ENCODE measurements around the gene HLF.

DNA sequence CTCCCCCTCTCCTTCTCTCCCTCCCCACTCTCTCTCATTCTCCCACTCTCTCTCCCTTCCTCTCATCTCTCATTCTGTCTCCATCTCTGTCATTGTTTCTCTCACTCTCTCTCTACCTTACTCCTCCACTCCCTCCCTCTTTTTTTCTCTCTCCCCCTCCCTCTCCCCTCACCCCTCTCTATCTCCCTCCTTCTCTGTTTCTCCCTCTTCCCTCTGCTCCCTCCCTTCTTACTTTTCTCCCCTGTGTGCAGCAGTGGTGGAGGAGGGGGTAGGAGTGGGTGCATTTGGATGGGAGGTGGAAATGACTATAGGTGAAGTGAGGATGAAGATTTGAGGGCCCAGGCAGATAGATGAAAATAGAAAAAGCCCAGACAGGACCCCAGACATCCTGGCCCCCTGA is 70.9 kb downstream of the HLF start:
- TF ChIP-seq, protein P1, sequence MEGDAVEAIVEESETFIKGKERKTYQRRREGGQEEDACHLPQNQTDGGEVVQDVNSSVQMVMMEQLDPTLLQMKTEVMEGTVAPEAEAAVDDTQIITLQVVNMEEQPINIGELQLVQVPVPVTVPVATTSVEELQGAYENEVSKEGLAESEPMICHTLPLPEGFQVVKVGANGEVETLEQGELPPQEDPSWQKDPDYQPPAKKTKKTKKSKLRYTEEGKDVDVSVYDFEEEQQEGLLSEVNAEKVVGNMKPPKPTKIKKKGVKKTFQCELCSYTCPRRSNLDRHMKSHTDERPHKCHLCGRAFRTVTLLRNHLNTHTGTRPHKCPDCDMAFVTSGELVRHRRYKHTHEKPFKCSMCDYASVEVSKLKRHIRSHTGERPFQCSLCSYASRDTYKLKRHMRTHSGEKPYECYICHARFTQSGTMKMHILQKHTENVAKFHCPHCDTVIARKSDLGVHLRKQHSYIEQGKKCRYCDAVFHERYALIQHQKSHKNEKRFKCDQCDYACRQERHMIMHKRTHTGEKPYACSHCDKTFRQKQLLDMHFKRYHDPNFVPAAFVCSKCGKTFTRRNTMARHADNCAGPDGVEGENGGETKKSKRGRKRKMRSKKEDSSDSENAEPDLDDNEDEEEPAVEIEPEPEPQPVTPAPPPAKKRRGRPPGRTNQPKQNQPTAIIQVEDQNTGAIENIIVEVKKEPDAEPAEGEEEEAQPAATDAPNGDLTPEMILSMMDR (conservative IDR thresholded peaks at IDR 0.05; ENCODE audit: low read depth, low read length) = no peak
- TF ChIP-seq RAD21 (IDR thresholded peaks at IDR 0.05; ENCODE audit: low read length) = no peak
- TF ChIP-seq, protein P2, sequence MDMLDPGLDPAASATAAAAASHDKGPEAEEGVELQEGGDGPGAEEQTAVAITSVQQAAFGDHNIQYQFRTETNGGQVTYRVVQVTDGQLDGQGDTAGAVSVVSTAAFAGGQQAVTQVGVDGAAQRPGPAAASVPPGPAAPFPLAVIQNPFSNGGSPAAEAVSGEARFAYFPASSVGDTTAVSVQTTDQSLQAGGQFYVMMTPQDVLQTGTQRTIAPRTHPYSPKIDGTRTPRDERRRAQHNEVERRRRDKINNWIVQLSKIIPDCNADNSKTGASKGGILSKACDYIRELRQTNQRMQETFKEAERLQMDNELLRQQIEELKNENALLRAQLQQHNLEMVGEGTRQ (IDR thresholded peaks at IDR 0.05; ENCODE audit: low read depth, low read length) = no peak

Data from IMR-90 (cell line).